Measurements from ENCODE around the gene RAPGEF6.
"Not testable (repeated sequence)": the region's sequence is repeated elsewhere in the genome, so short reads cannot be mapped to it uniquely, and the experiment has no call there.

The RAPGEF6 gene

GRCh38 chr5:131387255-131387654 is 247.8 kb downstream of the RAPGEF6 start:
- DNase-seq (ENCODE audit: low read depth): no peak

GRCh38 chr5:131386779-131387178 is 248.2 kb downstream of the RAPGEF6 start:
- DNase-seq (ENCODE audit: low read depth): no peak

GRCh38 chr5:131386124-131386523 is 248.9 kb downstream of the RAPGEF6 start:
- no peak for DNase-seq (ENCODE audit: low read depth)

GRCh38 chr5:131384616-131385214 is 250.3 kb downstream of the RAPGEF6 start:
- DNase-seq (ENCODE audit: low read depth): no peak

- DNase-seq (ENCODE audit: low read depth): no peak
Measured at GRCh38 chr5:131384173-131384572, 250.9 kb downstream of the RAPGEF6 start.

GRCh38 chr5:131382407-131383395 is 252.3 kb downstream of the RAPGEF6 start:
- peak; percentile 37 for DNase-seq (ENCODE audit: low read depth)

- no peak for DNase-seq (ENCODE audit: low read depth)
Measured at GRCh38 chr5:131381777-131382176, 253.3 kb downstream of the RAPGEF6 start.

- no peak for DNase-seq (ENCODE audit: low read depth)
Measured at GRCh38 chr5:131381021-131381420, 254.0 kb downstream of the RAPGEF6 start.

GRCh38 chr5:131380238-131380637 is 254.8 kb downstream of the RAPGEF6 start:
- not testable (repeated sequence) for DNase-seq (ENCODE audit: low read depth)

- DNase-seq (ENCODE audit: low read depth): peak; percentile 69
Measured at GRCh38 chr5:131379723-131380122, 255.3 kb downstream of the RAPGEF6 start.

- no peak for DNase-seq (ENCODE audit: low read depth)
Measured at GRCh38 chr5:131378721-131379541, 256.1 kb downstream of the RAPGEF6 start.

GRCh38 chr5:131377785-131378325 is 257.2 kb downstream of the RAPGEF6 start:
- DNase-seq (ENCODE audit: low read depth): no peak

GRCh38 chr5:131377346-131377745 is 257.7 kb downstream of the RAPGEF6 start:
- no peak for DNase-seq (ENCODE audit: low read depth)

GRCh38 chr5:131375351-131375750 is 259.7 kb downstream of the RAPGEF6 start:
- DNase-seq (ENCODE audit: low read depth): no peak
